ENCODE data around the gene SYNE4.

SYNE4 gene

GRCh38 chr19:36026091-36026876 lies 17.7 kb upstream of the SYNE4 start:
- DNase-seq (ENCODE audit: low read depth in 4 of 4, low spot score in 1 of 4) = no peak

- no peak for DNase-seq (ENCODE audit: low read depth in 4 of 4, low spot score in 1 of 4)
Measured at GRCh38 chr19:36025541-36025940, 16.9 kb upstream of the SYNE4 start.

DNA sequence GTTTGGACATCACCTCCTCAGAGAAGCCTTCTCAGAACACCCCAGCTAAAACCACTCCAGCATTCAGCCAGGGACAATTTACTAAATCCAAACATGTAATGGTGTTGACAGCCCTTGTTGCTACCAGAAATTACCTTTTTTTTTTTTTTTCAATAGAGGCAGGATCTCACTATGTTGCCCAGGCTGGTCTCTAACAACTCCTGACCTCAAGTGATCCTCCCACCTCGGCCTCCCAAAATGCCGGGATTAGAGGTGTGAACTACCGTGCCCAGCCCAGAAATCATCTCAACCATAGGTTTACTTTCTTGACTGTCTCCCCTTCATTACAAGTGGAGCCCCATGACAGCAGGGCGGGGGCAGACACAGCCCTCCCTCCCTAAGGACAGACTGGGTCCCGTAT lies 14.8 kb upstream of the SYNE4 start:
- no peak for DNase-seq (ENCODE audit: low read depth in 4 of 4, low spot score in 1 of 4)

DNA sequence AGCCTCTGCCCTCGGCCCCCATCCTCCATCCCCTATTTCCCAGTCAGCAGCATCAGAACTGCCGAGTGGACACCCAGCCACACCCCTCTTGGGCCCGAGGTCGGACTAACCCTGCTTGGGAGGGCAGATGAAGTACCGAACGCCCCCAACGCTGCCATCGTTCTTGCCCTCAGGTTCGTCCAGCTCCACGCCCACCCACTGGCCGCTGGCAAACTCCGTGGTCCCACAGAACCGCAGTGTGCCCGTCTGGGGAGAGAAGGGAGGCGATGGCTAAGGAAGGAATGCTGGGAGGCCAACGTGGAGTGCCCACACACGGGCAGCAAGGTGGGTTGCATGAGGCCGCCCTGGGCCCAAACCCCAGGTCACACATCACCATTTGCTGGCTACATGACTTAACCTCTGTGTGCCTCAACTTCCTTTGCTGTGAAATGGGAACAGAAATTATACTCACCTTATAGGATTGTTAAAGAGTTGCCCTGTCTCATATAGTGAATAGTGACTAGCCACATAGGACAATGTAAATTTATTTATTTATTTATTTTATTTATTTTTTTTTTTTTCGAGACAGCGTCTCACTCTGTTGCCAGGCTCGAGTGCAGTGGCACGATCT lies 10.6 kb upstream of the SYNE4 start:
- no peak for DNase-seq (ENCODE audit: low read depth in 4 of 4, low spot score in 1 of 4)

DNA sequence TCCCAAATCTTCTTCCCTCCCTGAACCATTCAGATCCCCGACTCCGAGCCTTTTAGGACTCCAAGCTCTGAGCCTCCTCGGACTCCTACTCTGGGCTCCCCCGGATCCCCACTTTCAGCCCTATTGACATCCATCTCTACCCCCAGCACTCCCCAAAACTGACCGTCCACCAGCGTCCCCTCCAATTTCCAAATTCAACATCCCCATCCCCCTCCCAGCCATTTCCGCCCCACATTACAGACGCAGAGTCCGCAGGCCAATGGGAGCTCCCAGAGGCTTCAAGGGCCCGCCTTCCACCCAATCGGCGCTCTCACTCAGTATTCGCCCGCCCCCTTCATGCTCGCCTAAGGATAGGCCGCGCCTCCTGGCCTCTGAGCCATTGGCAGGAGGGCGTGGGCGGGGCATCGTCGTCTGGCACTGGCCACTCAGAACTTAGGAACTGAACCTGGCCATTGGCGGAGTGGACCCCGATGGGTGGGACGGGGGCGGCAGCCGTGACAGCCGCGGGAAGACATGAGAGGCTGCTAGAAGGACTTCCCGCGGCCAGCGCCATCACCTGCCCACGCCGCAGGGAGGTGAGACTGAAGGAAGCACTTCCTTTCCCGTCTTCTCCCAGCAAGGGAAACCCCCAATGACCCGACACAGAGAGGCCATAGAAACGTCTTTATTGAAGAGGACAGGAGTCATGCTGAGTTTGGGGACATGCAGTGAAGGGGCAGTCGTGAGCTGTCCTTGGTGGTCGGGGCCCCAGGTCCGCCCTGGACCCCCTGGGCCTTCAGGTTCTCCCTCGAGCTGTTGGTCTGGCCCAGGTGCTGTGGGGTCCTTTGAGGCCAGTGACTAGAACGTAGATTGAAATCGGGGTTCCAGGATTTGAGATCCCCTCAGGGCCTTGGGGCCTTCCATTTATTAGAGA lies 5.7 kb upstream of the SYNE4 start, which contains the start of gene ALKBH6:
ALKBH6 (minus strand) TSS at position 202 of the 913 bp plus-strand sequence. CDS start 816 bp downstream, outside the sequence.
- peak; percentile 99 to 100 (median 100) for DNase-seq (ENCODE audit: low read depth in 4 of 4, low spot score in 1 of 4)

- no peak for DNase-seq (ENCODE audit: low read depth in 4 of 4, low spot score in 1 of 4)
Measured at GRCh38 chr19:36013280-36014011, 4.8 kb upstream of the SYNE4 start.

- no peak for DNase-seq (ENCODE audit: low read depth in 4 of 4, low spot score in 1 of 4)
Measured at GRCh38 chr19:36010402-36010801, 1.8 kb upstream of the SYNE4 start.

- no peak for DNase-seq (ENCODE audit: low read depth in 4 of 4, low spot score in 1 of 4)
Measured at GRCh38 chr19:36009633-36010379, 1.2 kb upstream of the SYNE4 start.

DNA sequence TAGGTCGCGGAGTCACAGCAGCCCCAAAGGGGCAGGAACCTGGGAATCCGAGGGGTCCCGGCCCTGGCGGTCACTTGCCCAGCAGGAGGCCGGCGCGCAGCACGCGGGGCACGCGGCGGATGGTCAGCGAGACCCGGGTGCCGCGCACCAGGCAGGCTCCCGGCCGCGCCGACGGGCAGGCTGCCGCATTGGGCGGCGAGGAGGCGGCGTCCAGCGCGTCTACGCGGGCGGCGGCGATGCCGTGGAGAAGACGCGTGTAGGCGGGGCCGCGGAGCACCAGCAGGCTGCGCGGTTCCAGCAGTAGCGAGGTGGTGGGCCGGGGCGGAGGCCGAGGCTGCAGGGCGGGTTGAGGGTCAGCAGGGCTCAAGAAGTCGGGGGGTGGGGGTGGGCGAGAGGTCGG lies 607 bp upstream of the SYNE4 start:
- DNase-seq (ENCODE audit: low read depth in 4 of 4, low spot score in 1 of 4) = peak in 2 of 4 experiments; percentile 36 to 57

- no peak for DNase-seq (ENCODE audit: low read depth in 4 of 4, low spot score in 1 of 4)
Measured at GRCh38 chr19:36006955-36007354, 1.7 kb downstream of the SYNE4 start.

DNA sequence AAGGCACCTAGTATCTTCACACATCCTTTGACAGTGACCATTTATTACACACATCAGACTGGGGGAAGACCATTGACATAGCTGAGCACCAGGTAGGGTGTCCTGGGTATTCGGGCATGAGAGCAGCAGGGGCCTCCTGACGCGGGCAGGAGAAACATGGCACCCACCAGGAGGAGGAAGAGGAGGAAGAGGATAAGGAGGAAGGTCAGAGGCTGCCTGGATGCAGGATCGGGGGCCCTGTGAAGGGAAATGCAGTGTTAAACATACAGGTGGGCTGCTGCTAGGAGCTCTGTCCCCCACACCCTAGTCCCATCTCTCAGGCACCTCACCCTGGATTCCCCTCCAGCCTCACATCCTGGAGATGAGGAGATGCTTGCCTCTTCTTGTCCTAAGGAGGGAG lies 5.3 kb downstream of the SYNE4 start:
- DNase-seq (ENCODE audit: low read depth in 4 of 4, low spot score in 1 of 4) = no peak

- no peak for DNase-seq (ENCODE audit: low read depth in 4 of 4, low spot score in 1 of 4)
Measured at GRCh38 chr19:36001605-36002004, 7.0 kb downstream of the SYNE4 start.

DNA sequence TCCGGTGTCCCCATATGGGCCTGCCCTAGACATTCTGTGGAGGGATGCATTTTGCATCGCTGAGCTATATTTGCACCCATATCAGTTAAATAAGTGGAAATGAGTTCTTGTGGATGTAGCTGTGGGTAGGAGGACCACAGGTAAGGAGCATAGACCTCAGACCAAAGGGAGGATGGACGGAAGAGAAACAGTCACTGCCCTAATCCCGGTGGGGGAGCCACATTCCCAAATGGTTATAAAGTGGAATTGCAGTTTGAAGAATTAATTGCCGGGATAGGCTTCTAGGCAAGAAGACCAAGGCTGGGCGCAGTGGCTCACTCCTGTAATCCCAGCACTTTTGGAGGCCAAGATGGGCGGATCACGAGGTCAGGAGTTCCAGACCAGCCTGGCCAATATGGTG lies 11.8 kb downstream of the SYNE4 start:
- no peak for DNase-seq (ENCODE audit: low read depth in 4 of 4, low spot score in 1 of 4)

DNA sequence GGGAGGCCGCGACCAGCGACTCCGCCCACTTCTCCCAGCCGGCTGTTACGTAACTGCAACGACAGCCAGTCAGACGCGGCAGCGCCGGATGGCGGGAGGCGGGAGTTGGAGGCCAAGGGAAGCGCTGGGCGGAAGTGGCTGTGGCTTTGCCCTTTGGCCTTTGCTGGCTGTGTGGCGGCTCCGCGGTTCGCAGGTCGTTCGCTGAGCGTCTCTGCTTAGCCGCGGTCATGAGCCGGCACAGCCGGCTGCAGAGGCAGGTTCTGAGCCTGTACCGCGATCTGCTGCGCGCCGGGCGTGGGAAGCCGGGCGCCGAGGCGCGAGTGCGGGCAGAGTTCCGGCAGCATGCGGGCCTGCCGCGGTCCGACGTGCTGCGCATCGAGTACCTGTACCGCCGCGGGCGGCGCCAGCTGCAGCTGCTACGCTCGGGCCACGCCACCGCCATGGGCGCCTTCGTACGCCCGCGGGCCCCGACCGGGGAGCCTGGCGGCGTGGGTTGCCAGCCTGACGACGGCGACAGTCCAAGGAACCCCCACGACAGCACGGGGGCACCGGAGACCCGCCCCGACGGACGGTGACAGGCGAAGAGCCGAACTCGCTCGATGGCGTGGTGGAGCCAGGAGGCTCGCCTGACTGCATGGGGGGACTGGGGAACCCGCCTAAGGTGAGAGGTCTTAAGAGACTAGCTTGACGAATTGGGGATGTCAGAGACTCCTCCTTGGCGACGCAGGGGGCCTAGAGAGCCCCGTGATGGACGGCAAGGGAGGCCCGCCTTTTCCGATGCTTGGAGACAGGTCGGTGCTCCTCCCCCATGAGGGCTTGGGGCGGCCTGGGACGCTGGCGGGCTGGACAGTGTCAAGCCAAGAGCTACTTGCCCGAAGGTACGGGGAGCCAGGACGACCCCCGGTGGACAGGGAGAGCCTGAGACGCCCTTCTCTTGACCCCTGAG lies 13.3 kb downstream of the SYNE4 start, which contains the start of gene SDHAF1:
SDHAF1 (plus strand) TSS at position 141 of the 946 bp plus-strand sequence; CDS start at position 228, 87 bp downstream.
- peak; percentile 88 to 95 (median 92) for DNase-seq (ENCODE audit: low read depth in 4 of 4, low spot score in 1 of 4)

- DNase-seq (ENCODE audit: low read depth in 4 of 4, low spot score in 1 of 4) = no peak
Measured at GRCh38 chr19:35993923-35994598, 14.6 kb downstream of the SYNE4 start.

DNA sequence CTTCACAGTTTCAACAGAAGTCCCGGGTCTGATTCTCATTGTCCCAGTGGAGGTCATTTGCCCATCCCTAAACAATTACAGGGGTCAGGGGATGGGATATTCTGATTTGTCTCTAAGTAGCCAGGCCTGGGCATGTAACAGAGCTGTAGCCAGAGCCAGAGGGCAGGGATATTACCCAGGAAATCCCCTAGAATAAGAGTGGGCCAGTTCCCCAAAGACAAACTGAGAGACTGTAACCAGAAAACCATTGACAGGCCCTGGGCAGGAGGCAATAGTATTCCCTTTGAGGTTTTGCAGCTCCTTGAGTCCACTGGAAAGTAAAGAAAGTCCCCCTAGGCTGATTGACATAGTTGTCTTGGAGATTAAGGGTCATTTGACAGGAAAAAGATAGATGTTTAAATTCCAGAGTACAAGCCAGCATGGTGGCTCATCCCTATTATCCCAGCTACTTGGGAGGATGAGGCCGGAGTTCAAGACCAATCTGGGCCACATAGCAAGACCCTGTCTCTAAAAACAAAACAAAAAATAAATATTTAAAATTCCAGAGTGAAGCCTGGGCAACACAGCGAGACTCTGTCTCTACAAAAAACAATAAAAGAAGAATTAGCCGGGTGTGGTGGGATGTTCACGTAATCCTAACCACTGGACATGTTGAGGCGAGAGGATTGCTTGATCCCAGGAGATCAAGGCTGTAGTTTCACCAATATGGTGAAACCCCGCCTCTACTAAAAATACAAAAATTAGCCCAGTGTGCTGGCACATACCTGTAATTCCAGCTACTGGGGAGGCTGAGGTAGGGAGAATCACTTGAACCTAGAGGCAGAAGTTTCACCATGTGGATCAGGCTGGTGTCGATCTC lies 15.5 kb downstream of the SYNE4 start:
- no peak for DNase-seq (ENCODE audit: low read depth in 4 of 4, low spot score in 1 of 4)

- DNase-seq (ENCODE audit: low read depth in 4 of 4, low spot score in 1 of 4) = no peak
Measured at GRCh38 chr19:35991731-35992450, 16.7 kb downstream of the SYNE4 start.
